Measurements from ENCODE around the gene GUCY1A2. TPM values are rescaled to one million over a fixed set of nuclear protein-coding genes. Genes with fewer than 3 reads are reported as not detected.

Gene GUCY1A2
- total and polyA plus RNA-seq, 2 donors (not counting 3 experiments of a cell fraction or from before 2014, with no cell fraction given), result 0.02 to 0.03 TPM

GRCh38 chr11:106821826-106822225 lies 196.4 kb downstream of the GUCY1A2 start:
- no peaks in the 10 kb centered on the region for H3K27me3 ChIP-seq (ENCODE audit: control insufficient read depth in 2 of 2, insufficient read depth in 2 of 2, low read length in 2 of 2)
- H3K9me3 ChIP-seq (replicated peaks; ENCODE audit: control insufficient read depth, insufficient read depth, low read length), result no peaks in the 10 kb centered on the region
- no peaks in the 10 kb centered on the region for H3K36me3 ChIP-seq (ENCODE audit: control insufficient read depth in 2 of 2, extremely low read depth in 1 of 2, insufficient read depth in 2 of 2, low read length in 2 of 2)
- no peaks in the 10 kb centered on the region for H3K4me1 ChIP-seq (ENCODE audit: control insufficient read depth, extremely low read depth, insufficient read depth, low read length)
- no peak overlapping the region for H3K27ac ChIP-seq (ENCODE audit: insufficient read depth, low read depth, low read length)
- H3K4me3 ChIP-seq (replicated peaks in 1 of 3; ENCODE audit: insufficient read depth in 1 of 3, low read depth in 1 of 3, low read length in 3 of 3), result no peak overlapping the region
- no peaks in the 10 kb centered on the region for H3K9me1 ChIP-seq (replicated peaks; ENCODE audit: control insufficient read depth, extremely low read depth, insufficient read depth, low read length)
- H3K9ac ChIP-seq (replicated peaks; ENCODE audit: extremely low read depth, insufficient read depth, low read length), result no peak overlapping the region
- H3K4me2 ChIP-seq (ENCODE audit: insufficient read depth, low read length), result no peak overlapping the region
- no peak for TF ChIP-seq GATA2 (IDR thresholded peaks at IDR 0.05; ENCODE audit: insufficient read depth, insufficient read length, low read depth, low read length)
- no peak for TF ChIP-seq MYC (IDR thresholded peaks at IDR 0.05; ENCODE audit: low read depth, low read length)
- no peak for TF ChIP-seq EZH2 (IDR thresholded peaks at IDR 0.05; ENCODE audit: borderline replicate concordance, low read depth, low read length, severe bottlenecking)
- TF ChIP-seq MAX (IDR thresholded peaks at IDR 0.05; ENCODE audit: insufficient read depth, insufficient read length), result no peak
- TF ChIP-seq POLR2A (IDR thresholded peaks at IDR 0.05; ENCODE audit: low read depth, low read length), result no peak
- TF ChIP-seq FOS (IDR thresholded peaks at IDR 0.05; ENCODE audit: borderline replicate concordance, insufficient read depth, low read length), result no peak
- no peak for TF ChIP-seq CTCF (IDR thresholded peaks at IDR 0.05; ENCODE audit: extremely low read depth in 1 of 2, insufficient read depth in 1 of 2, low read depth in 1 of 2, low read length in 2 of 2)
- TF ChIP-seq JUN (IDR thresholded peaks at IDR 0.05; ENCODE audit: borderline replicate concordance, insufficient read depth, insufficient read length, low read depth), result no peak
- no peak for TF ChIP-seq POLR2AphosphoS5 (IDR thresholded peaks at IDR 0.05; ENCODE audit: insufficient read depth, low read depth, low read length)
- DNase-seq (ENCODE audit: low read depth, low spot score) (no peak), FAIRE-seq (no peak)
- dilution Hi-C loops (cut with MboI; ENCODE audit: extremely low pct_ligation_motif_present, low sequenced_read_pairs) (no loop called here), intact Hi-C loops (cut with micrococcal nuclease) (no loop called here)
- H2AFZ ChIP-seq (ENCODE audit: low read depth, low read length), result no peak overlapping the region
- ChIA-PET POLR2A (no interaction called here), CTCF (no interaction called here)
- H4K20me1 ChIP-seq (replicated peaks; ENCODE audit: control insufficient read depth, extremely low read depth, insufficient read depth, low read length), result no peaks in the 10 kb centered on the region
- BruUV-seq (replicated peaks), result no TSS peak
- no peaks in the 10 kb centered on the region for H3K79me2 ChIP-seq (ENCODE audit: control insufficient read depth, insufficient read depth, low read length)
